A549 (cell line): Measurements from ENCODE around the gene ARHGEF26.

Source experiments
- EP300 ChIP-seq, 2 experiments: fragments of >200 bp; sonication (Bioruptor Twin); formaldehyde crosslinking; IDR thresholded peaks; 2 replicates in 1 of 2; 3 replicates in 1 of 2; pipeline ENCODE4 v1.6.1; 2016 to 2017
- GATA3 ChIP-seq: IDR thresholded peaks from 2 replicates; pipeline ENCODE4 v1.6.1; 2012; ENCODE audit warnings: borderline replicate concordance
- TF ChIP-seq, protein P1 (sequence below): fragments of >200 bp; sonication (Bioruptor Twin); formaldehyde crosslinking; IDR thresholded peaks from 3 replicates; pipeline ENCODE4 v1.5.1; 2016

DNA sequence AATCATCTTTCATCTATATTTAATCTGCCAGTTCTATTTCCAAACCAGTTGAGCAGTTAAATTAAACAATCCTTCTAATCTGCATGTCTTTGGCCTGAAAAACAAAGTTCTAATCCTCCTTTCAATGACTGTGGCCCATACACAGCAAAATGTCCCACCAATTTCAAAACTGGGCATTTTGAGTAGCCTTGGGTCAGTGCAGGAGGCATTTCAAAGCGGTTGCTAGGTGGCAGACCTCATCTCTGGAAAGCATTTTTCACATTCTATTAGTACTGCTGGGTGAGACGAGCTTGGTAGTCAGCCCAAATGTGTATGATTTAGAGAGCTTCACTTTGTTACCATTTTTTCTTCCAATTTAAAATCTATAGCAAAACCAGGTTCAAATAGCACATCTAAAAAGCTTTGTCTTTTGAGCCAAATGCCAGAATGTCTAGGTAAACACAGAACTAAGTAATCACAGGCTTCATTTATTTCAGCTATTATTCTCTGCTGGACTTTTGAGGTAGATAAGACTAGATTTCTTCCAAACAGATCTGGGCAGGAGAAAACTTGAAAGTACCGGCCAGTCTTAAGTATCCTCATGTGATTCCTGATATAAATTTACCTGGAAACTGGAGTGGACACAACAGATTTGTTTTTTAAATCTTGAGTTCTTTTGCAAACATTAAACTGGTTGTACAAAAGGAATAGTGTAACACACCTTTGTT, 8.9 kb upstream of the ARHGEF26 start:
- TF ChIP-seq, protein P1, sequence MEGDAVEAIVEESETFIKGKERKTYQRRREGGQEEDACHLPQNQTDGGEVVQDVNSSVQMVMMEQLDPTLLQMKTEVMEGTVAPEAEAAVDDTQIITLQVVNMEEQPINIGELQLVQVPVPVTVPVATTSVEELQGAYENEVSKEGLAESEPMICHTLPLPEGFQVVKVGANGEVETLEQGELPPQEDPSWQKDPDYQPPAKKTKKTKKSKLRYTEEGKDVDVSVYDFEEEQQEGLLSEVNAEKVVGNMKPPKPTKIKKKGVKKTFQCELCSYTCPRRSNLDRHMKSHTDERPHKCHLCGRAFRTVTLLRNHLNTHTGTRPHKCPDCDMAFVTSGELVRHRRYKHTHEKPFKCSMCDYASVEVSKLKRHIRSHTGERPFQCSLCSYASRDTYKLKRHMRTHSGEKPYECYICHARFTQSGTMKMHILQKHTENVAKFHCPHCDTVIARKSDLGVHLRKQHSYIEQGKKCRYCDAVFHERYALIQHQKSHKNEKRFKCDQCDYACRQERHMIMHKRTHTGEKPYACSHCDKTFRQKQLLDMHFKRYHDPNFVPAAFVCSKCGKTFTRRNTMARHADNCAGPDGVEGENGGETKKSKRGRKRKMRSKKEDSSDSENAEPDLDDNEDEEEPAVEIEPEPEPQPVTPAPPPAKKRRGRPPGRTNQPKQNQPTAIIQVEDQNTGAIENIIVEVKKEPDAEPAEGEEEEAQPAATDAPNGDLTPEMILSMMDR: no peak
- no peak for TF ChIP-seq EP300 (IDR thresholded peaks at IDR 0.05)
- TF ChIP-seq GATA3: no peak
